ENCODE measurements around the gene PARP12. TPM values are rescaled to one million over a fixed set of nuclear protein-coding genes. Genes with fewer than 3 reads are reported as not detected.

The PARP12 gene
- total and polyA plus RNA-seq, 2 of the 8 experiments (the other 6 are each of a cell fraction or from before 2014, with no cell fraction given): 9.0 to 21.5 TPM

GRCh38 chr7:139991911-139992310 lies 70.8 kb downstream of the PARP12 start:
- POLR2A ChIA-PET (ENCODE audit: partially characterized antibody): no interaction called here
- FAIRE-seq: no peak
- H3K14ac ChIP-seq (ENCODE audit: insufficient read length): no peak overlapping the region
- no peak overlapping the region for H2BK120ac ChIP-seq (replicated peaks; ENCODE audit: low read depth, low read length)
- H2BK15ac ChIP-seq (ENCODE audit: low read length): no peak overlapping the region
- no peaks in the 10 kb centered on the region for H3K79me1 ChIP-seq (ENCODE audit: low read depth, low read length)
- no peaks in the 10 kb centered on the region for H3K27me3 ChIP-seq (replicated peaks in 1 of 4; ENCODE audit: control insufficient read depth in 3 of 4, extremely low read depth in 1 of 4, insufficient read depth in 3 of 4, low read length in 3 of 4)
- peaks cover 0 to 9% (median 0%) of the 10 kb centered on the region in 4 experiments; a peak in 2 of 7 replicates for H3K4me1 ChIP-seq (replicated peaks in 1 of 4; ENCODE audit: control insufficient read depth in 3 of 4, insufficient read depth in 4 of 4, low read length in 3 of 4)
- H2AK5ac ChIP-seq (ENCODE audit: low read depth, low read length): no peak overlapping the region
- no peak overlapping the region for H3K56ac ChIP-seq (replicated peaks; ENCODE audit: insufficient read length, low read depth, low read length)
- H4K5ac ChIP-seq (ENCODE audit: insufficient read length, low read depth, low read length): no peak overlapping the region
- no peak overlapping the region for H2BK12ac ChIP-seq (ENCODE audit: low read depth, low read length)
- no peak overlapping the region for H3K23ac ChIP-seq (ENCODE audit: insufficient read length)
- TF ChIP-seq SIN3A (conservative IDR thresholded peaks at IDR 0.05 in 1 of 2, IDR thresholded peaks at IDR 0.05 in 1 of 2; ENCODE audit: low read depth in 1 of 2, low read length in 2 of 2): no peak
- TF ChIP-seq CBX8 (IDR thresholded peaks at IDR 0.05; ENCODE audit: borderline replicate concordance, low read depth, low read length): no peak
- no peak for TF ChIP-seq NRF1 (IDR thresholded peaks at IDR 0.05; ENCODE audit: low read depth, low read length)
- TF ChIP-seq ATF2 (IDR thresholded peaks at IDR 0.05; ENCODE audit: low read length): no peak
- TF ChIP-seq ZNF274 (IDR thresholded peaks at IDR 0.05; ENCODE audit: borderline replicate concordance, extremely low read depth, low read length): no peak
- no peak for TF ChIP-seq KDM5A (IDR thresholded peaks at IDR 0.05; ENCODE audit: low read length)
- no peak for TF ChIP-seq RAD21 (IDR thresholded peaks at IDR 0.05 in 1 of 2, conservative IDR thresholded peaks at IDR 0.05 in 1 of 2; ENCODE audit: low read depth in 2 of 2, low read length in 2 of 2)
- no peak for TF ChIP-seq EZH2 (IDR thresholded peaks at IDR 0.05; ENCODE audit: low read depth, low read length, severe bottlenecking)
- TF ChIP-seq RXRA (IDR thresholded peaks at IDR 0.05; ENCODE audit: insufficient read depth, low read depth, low read length): no peak
- TF ChIP-seq BACH1 (IDR thresholded peaks at IDR 0.05; ENCODE audit: low read length): no peak
- TF ChIP-seq SP1 (IDR thresholded peaks at IDR 0.05; ENCODE audit: low read depth, low read length): no peak
- no peak overlapping the region for H4K8ac ChIP-seq (ENCODE audit: extremely low read depth, insufficient read depth, low read length)
- 0 out of 2 replicates have a peak, but pooled peaks cover 2% of the 10 kb centered on the region for H3K23me2 ChIP-seq (ENCODE audit: low read depth, low read length)
- no peak overlapping the region for H3K18ac ChIP-seq (ENCODE audit: extremely low read depth, low read length)
- H3K9ac ChIP-seq (replicated peaks in 1 of 4; ENCODE audit: extremely low read depth in 1 of 4, low read depth in 3 of 4, low read length in 3 of 4): no peak overlapping the region
- DNase-seq (ENCODE audit: low read depth in 1 of 2, low spot score in 2 of 2): no peak
- no peaks in the 10 kb centered on the region for H3K9me3 ChIP-seq (ENCODE audit: insufficient read depth in 2 of 2, low read depth in 1 of 2, low read length in 1 of 2)
- H4K91ac ChIP-seq (replicated peaks; ENCODE audit: insufficient read length, low read length): no peak overlapping the region
- no peak overlapping the region for H3K4ac ChIP-seq (replicated peaks; ENCODE audit: insufficient read length, low read depth, low read length)
- no peaks in the 10 kb centered on the region for H4K20me1 ChIP-seq (replicated peaks in 1 of 2; ENCODE audit: control insufficient read depth in 1 of 2, insufficient read depth in 2 of 2, low read length in 2 of 2)
- no peak overlapping the region for H3K4me3 ChIP-seq (ENCODE audit: extremely low read depth in 1 of 4, insufficient read depth in 2 of 4, low read depth in 3 of 4, low read length in 4 of 4)
- CTCF ChIA-PET (ENCODE audit: partially characterized antibody): interaction anchor here (0.7 to 3.7 kb wide), 8 partner anchors 9 to 390 kb away, joined by 3 to 21 read pairs (median 3); no protein-coding TSS in a partner anchor
- no peak overlapping the region for H2BK5ac ChIP-seq (ENCODE audit: low read depth, low read length)
- H3K79me2 ChIP-seq (ENCODE audit: control insufficient read depth in 1 of 2, insufficient read depth in 2 of 2, low read length in 2 of 2): no peaks in the 10 kb centered on the region
- no peak overlapping the region for H2BK20ac ChIP-seq (ENCODE audit: low read length)
- H3K4me2 ChIP-seq (ENCODE audit: insufficient read depth in 1 of 2, low read depth in 2 of 2, low read length in 2 of 2): no peak overlapping the region
- no peak overlapping the region for H3K27ac ChIP-seq (ENCODE audit: low read depth, low read length)
- WGBS, 2 experiments (ENCODE audit: extremely low coverage in 1 of 2, insufficient coverage in 1 of 2, insufficient read length in 1 of 2, insufficient replicate concordance in 2 of 2, low coverage in 1 of 2, low lambda C conversion rate in 2 of 2, missing lambda C conversion rate in 1 of 2): 85% methylated on average over 6 of the region's 6 CpGs; no CpG with 5 or more reads in 1 of the 2 experiments
- H3K36me3 ChIP-seq (ENCODE audit: control insufficient read depth in 2 of 4, insufficient read depth in 4 of 4, low read length in 3 of 4): no peaks in the 10 kb centered on the region
- no peak overlapping the region for H2AFZ ChIP-seq (ENCODE audit: low read length)

Measured in H1 (cell line).